ENCODE results near the gene LAMB2. TPM values are rescaled to one million over a fixed set of nuclear protein-coding genes. Genes with fewer than 3 reads are reported as not detected.

Gene LAMB2
- total and polyA plus RNA-seq, 10 of the 15 experiments (the other 5 are each of a cell fraction or from before 2014, with no cell fraction given) = 0.13 to 3.2 (median 0.64) TPM; not detected in 3

DNA sequence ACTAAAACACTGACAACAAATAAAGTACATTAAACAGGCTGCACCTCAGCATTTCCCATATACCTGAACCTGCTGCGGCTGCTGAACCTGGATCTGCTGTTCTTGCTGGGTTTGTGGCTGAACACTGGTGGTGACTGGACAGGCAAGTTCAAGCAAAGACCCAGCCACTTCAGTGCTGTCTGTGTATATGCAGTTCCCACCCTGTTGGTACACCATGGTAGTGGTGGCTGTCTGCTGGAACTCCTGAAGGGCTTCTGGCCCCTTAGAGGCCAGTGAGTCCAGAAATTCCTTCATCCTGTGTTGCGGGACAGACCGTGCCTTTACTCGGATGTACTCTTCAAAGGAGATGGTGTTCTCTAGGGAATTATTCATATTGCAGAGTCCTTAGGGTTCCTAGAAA lies 56.2 kb downstream of the LAMB2 start:
- CTCF ChIA-PET = no interaction called here
- POLR2A ChIA-PET = interaction anchor here (1.4 kb wide), 1 partner anchor 19 kb away, joined by 3 read pairs; no protein-coding TSS in a partner anchor
- intact Hi-C loops (cut with micrococcal nuclease; ENCODE audit: unreplicated experiment) = no loop called here
- H3K36me3 ChIP-seq (ENCODE audit: control insufficient read depth in 2 of 2, insufficient read depth in 2 of 2, low read length in 1 of 2) = peaks cover 13 to 15% of the 10 kb centered on the region in 2 experiments
- H4K20me1 ChIP-seq (ENCODE audit: control insufficient read depth, insufficient read depth) = no peaks in the 10 kb centered on the region
- FAIRE-seq = no peak
- SMC1A ChIA-PET (ENCODE audit: uncharacterized antibody, unreplicated experiment) = interaction anchor here (0.7 kb wide), 1 partner anchor 15 kb away, joined by 3 read pairs; no protein-coding TSS in a partner anchor
- in situ Hi-C loops (cut with MboI) = no loop called here
- H3K79me2 ChIP-seq (ENCODE audit: control insufficient read depth, insufficient read depth, low read length) = peaks cover 14% of the 10 kb centered on the region
- 97% methylated on average over 4 of the region's 4 CpGs for WGBS (ENCODE audit: insufficient coverage, insufficient replicate concordance, low lambda C conversion rate, missing lambda C conversion rate)
- H3K27ac ChIP-seq (ENCODE audit: control insufficient read depth, insufficient read depth) = no peak overlapping the region
- H2AFZ ChIP-seq (ENCODE audit: control insufficient read depth, low read depth, low read length) = no peak overlapping the region
- no peak overlapping the region for H3K4me3 ChIP-seq
- no peak overlapping the region for H3K4me2 ChIP-seq (ENCODE audit: control insufficient read depth, insufficient read depth)
- no peaks in the 10 kb centered on the region for H3K4me1 ChIP-seq (ENCODE audit: control insufficient read depth, insufficient read depth, low read length)
- DNase-seq (ENCODE audit: low read depth, low spot score) = no peak
- H3K9ac ChIP-seq (ENCODE audit: control insufficient read depth, insufficient read depth, low read length) = no peak overlapping the region
- H3K27me3 ChIP-seq (replicated peaks in 1 of 2; ENCODE audit: control insufficient read depth in 2 of 2, insufficient read depth in 2 of 2, low read length in 1 of 2) = no peaks in the 10 kb centered on the region
- no peak for ATAC-seq
- BruUV-seq (replicated peaks) = TSS peak; percentile 37
- RAD21 ChIA-PET (ENCODE audit: unreplicated experiment) = no interaction called here
- TF ChIP-seq NRF1 (conservative IDR thresholded peaks at IDR 0.05; ENCODE audit: low read depth, low read length) = no peak
- TF ChIP-seq MTA2 (IDR thresholded peaks at IDR 0.05; ENCODE audit: low read depth) = no peak
- no peak for TF ChIP-seq TARDBP (IDR thresholded peaks at IDR 0.05; ENCODE audit: borderline replicate concordance)
- TF ChIP-seq, protein P1, sequence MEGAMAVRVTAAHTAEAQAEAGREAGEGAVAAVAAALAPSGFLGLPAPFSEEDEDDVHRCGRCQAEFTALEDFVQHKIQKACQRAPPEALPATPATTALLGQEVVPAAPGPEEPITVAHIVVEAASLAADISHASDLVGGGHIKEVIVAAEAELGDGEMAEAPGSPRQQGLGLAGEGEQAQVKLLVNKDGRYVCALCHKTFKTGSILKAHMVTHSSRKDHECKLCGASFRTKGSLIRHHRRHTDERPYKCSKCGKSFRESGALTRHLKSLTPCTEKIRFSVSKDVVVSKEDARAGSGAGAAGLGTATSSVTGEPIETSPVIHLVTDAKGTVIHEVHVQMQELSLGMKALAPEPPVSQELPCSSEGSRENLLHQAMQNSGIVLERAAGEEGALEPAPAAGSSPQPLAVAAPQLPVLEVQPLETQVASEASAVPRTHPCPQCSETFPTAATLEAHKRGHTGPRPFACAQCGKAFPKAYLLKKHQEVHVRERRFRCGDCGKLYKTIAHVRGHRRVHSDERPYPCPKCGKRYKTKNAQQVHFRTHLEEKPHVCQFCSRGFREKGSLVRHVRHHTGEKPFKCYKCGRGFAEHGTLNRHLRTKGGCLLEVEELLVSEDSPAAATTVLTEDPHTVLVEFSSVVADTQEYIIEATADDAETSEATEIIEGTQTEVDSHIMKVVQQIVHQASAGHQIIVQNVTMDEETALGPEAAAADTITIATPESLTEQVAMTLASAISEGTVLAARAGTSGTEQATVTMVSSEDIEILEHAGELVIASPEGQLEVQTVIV (IDR thresholded peaks at IDR 0.05; ENCODE audit: borderline replicate concordance, partially characterized antibody) = no peak
- TF ChIP-seq, protein P2, sequence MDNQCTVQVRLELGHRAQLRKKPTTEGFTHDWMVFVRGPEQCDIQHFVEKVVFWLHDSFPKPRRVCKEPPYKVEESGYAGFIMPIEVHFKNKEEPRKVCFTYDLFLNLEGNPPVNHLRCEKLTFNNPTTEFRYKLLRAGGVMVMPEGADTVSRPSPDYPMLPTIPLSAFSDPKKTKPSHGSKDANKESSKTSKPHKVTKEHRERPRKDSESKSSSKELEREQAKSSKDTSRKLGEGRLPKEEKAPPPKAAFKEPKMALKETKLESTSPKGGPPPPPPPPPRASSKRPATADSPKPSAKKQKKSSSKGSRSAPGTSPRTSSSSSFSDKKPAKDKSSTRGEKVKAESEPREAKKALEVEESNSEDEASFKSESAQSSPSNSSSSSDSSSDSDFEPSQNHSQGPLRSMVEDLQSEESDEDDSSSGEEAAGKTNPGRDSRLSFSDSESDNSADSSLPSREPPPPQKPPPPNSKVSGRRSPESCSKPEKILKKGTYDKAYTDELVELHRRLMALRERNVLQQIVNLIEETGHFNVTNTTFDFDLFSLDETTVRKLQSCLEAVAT (IDR thresholded peaks at IDR 0.05) = no peak
- H3K9me3 ChIP-seq (replicated peaks; ENCODE audit: control insufficient read depth, insufficient read depth, low read length) = no peaks in the 10 kb centered on the region
